HG03066 (cell line): ENCODE measurements around the gene CPZ.
"Not testable (repeated sequence)": the region's sequence is repeated elsewhere in the genome, so short reads cannot be mapped to it uniquely, and the experiment has no call there.

Experiments
- ATAC-seq: cut with Tn5 transposase; IDR thresholded peaks from one replicate; pipeline ENCODE4 v1.9.1; 2021; ENCODE audit warnings: low read depth; ENCODE audit not compliant: unreplicated experiment

CPZ gene

GRCh38 chr4:8648816-8649630 is 56.5 kb downstream of the CPZ start:
- ATAC-seq: no peak

DNA sequence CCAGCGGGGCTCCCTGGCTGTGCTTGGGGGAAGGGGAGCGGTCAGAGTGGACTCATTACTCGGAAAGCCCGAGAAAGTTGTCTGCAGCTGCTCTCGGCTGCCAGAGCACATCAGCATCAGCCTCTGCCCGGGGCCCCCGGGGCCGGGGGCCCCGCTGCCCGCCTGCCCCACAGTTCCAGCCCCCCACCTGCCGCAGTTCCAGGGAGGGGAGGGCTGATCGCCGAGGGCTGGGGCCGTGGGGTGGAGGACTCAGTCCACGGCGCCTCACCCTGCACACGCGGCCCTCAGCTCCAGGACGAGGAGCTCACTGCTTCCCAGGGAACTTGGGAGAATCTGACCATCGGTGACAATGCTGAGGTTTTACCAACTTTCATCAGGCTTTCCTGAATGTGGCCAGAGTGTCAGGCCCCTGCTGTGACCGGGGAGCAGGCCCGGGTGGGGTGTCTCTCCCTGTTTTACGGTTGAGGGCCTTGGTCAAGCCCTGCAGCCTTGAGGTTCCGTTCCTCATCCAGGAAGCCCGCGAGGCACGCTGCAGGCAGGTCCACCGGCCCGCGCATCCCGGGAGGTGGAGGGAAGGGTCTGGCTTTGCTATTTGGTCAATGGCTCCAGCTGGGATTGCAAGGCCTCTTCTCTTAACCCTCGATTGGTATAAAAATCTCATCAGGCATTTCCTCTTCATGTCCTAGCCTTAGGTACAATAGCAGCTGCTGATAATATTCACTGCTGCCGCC is 57.2 kb downstream of the CPZ start:
- no peak for ATAC-seq

GRCh38 chr4:8651661-8652180 is 59.2 kb downstream of the CPZ start:
- ATAC-seq: no peak

DNA sequence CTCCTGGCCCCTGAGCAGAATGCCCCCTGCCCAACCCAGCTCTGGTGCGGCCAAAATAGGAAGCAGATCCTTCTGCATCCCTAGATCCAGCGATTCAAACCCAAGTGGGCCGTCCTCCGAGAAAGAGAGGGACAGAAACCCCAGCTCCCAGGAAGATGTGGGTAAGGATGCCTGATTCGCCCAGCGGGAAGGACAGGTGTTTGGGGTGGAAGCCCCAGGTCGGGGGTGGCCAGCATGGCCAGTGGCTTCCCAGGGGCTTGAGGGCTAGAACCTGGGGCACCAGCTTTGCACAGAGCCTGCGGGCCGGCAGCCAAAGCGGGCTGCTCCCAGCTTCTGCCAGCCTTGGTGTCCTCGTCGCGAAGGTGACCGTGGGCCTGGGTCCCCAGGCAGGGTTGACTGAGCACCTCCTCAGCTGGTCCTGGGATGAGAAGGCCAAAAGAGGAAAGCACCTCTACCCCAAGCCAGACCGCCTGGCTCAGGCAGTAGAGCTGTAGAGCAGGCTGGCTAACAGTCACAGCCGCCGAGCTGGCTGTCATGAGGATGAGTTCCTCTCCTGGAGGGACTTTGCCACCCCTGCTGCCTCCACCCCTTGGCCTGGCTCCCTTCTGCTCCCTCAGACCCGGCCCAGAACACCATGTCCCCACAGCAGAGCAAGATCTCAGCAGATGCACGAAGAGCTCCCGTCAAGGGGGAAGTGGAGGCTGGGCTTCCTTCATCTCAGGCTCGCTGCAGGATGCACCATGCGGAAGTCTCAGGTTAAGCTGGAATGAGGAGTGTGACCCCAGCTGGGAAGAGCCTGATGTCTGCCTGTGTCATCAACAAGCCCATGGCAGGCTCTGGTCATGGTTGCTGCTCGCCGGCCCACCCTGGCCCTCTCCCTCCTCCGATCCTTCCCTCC is 59.9 kb downstream of the CPZ start:
- ATAC-seq: no peak

DNA sequence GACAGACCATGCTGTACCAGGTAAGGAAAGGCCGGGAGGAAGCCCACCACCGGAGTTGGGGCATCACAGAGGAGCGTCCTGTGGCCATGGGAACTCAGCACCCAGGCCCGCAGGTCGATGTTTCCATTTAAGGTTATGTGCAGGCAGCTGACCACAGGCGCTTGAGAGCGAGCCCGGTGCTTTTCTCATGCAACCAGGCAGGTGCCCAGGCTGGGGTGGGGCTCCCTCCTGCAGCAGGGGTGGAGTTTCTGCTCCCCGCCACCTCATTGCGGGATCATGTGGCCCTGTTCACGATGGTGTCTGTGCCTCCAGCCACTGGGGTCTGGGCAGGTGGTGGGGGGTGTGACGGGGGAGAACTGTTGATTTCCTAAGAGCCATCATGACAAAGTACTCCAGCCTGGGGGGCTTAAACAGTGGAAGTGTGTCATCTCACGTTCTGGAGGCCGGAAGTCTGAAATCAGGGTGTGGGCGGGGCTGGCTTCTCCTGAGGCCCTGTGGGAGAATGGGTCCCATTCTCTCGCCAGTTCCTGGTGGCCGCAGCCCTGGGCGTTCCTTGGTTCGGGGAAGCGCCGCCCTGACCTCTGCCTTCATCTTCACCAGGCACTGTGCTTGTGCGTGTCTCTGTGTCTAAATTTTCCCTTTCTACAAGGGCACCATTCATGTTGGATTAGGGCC is 60.9 kb downstream of the CPZ start:
- no peak for ATAC-seq

DNA sequence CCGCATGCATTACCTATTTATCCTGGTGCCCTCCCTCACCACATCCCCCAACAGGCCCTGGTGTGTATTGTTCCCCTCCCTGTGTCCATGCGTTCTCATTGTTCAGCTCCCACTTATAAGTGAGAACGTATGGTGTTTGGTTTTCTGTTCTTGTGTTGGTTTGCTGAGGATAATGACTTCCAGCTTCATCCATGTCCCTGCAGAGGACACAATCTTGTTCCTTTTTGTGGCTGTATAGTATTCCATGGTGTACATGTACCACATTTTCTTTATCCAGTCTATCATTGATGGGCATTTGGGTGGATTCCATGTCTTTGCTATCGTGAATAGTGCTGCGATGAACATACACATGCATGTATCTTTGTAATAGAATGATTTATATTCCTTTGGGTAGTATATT is 61.6 kb downstream of the CPZ start:
- not testable (repeated sequence) for ATAC-seq

DNA sequence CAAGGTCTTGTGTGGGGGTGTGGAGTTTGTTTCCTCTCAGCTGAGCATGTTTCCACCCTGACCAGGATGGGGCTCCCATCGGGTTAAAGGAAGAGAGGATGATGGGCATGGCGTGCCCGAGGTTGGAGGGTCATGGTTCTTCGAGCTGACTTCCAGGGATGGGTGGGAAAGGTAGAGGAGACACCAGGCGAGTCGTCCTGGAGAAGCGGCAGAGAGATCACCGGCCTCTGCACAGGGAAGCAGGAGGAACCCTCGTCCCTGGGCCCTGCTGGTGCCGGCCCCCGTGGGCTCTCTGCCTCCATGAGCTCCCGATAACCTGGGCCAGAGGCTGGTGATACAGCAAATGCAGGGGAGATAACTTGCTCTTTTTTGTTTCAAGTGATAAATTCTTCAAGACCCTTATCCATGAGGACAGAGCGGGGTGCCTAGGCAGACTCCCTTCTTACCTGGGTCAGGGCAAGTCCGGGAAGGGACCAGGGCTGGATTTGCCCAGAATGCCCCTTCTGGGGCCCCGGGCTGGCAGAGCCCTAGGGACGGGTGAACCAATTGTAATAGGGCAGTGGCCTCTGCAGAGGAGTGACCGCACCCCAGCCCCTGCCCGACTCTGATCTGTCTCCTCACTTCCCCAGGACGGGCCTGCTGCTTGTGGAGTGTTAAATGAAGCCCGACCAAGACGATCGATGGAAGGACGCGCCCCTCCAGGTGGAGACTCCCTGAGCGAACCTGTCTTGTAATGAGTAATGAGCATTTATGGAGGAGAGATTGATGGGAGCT is 63.0 kb downstream of the CPZ start:
- ATAC-seq: no peak

DNA sequence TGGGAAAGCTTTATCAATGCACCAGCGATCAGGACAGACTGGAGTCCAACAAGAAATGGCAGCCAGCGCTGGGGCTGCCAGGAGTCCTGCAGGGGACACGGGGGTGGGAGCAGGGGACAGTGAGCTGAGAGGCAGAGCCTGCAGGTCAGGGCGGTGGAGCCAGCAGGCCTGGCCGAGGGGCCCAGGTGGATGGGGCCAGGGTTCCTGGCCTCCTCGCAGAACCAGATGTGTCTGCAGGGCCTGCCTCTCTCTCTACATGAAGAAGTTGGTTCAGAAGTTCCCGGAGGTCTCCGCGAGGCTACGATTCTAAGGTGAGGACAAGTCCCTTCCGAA is 63.6 kb downstream of the CPZ start:
- ATAC-seq: no peak

- ATAC-seq: no peak
These were observed 64.3 kb downstream of the CPZ start for GRCh38 chr4:8656711-8657380.

GRCh38 chr4:8657381-8658088 is 65.0 kb downstream of the CPZ start:
- ATAC-seq: no peak

GRCh38 chr4:8662776-8663175 is 70.2 kb downstream of the CPZ start:
- ATAC-seq: no peak

GRCh38 chr4:8664031-8664805 is 71.7 kb downstream of the CPZ start:
- ATAC-seq: no peak

- no peak for ATAC-seq
These were observed 72.4 kb downstream of the CPZ start for GRCh38 chr4:8664976-8665375.

- ATAC-seq: no peak
These were observed 73.1 kb downstream of the CPZ start for GRCh38 chr4:8665406-8666360.

DNA sequence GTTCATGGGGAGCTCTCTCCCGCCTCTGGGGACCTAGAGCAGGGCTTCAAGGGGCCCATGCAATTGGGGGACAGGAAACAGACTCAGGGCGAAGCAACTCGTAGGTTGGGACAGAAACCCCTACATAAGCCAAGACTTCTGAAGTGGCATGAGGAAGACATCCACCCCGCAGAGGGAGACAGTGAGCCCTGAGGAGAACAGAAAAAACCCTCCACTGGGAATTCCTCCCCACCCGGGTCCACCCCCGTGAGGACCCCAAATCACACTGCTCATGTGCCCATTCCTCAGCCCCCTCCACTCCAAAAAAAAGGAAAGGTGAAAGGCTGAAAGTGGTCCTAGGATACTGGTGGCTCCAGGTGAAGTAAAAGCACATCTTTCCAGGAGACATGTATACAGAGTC is 74.0 kb downstream of the CPZ start:
- no peak for ATAC-seq
